HG03060 (cell line): Measurements from ENCODE around the gene ARGLU1.

Experiments
- ATAC-seq: cut with Tn5 transposase; IDR thresholded peaks from one replicate; pipeline ENCODE4 v1.9.1; 2021; ENCODE audit warnings: low read depth, moderate number of reproducible peaks; ENCODE audit not compliant: unreplicated experiment

The ARGLU1 gene

GRCh38 chr13:106527826-106528225 is 40.1 kb downstream of the ARGLU1 start:
- ATAC-seq = no peak

GRCh38 chr13:106527445-106527801 is 40.5 kb downstream of the ARGLU1 start:
- ATAC-seq = no peak

- no peak for ATAC-seq
These were observed 41.0 kb downstream of the ARGLU1 start for GRCh38 chr13:106526738-106527444.

GRCh38 chr13:106525865-106526264 is 42.1 kb downstream of the ARGLU1 start:
- ATAC-seq = no peak

GRCh38 chr13:106524108-106524507 is 43.8 kb downstream of the ARGLU1 start:
- ATAC-seq = no peak

GRCh38 chr13:106523576-106523975 is 44.4 kb downstream of the ARGLU1 start:
- no peak for ATAC-seq

GRCh38 chr13:106522898-106523525 is 44.9 kb downstream of the ARGLU1 start:
- ATAC-seq = no peak

DNA sequence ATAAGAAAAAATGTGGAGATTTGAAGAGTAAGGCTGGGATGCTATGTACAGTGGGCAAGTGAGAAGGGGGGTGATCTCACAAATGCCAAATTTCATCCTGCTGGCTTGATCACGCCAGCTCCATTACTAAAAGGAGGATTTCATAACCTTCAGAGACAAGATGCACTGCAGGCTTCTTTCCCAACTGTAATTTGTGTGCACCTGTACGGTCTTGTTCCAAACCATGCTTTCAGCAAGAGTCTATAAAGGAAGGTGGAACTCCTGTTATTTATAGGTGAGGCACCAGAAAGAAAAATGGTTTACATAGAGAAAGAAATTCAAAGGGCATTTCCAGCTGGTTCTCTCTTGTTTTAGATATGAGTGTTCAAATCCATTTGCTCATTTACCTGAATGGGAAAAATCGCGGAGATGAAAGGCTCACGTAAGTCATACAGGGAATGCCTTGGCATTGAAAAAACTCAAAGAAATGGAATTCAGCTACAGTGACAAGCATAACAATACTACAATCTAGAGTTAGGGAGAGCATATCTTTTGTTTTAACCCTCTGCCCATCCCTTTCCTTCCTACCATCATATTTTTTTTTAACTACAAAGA is 45.7 kb downstream of the ARGLU1 start:
- no peak for ATAC-seq

DNA sequence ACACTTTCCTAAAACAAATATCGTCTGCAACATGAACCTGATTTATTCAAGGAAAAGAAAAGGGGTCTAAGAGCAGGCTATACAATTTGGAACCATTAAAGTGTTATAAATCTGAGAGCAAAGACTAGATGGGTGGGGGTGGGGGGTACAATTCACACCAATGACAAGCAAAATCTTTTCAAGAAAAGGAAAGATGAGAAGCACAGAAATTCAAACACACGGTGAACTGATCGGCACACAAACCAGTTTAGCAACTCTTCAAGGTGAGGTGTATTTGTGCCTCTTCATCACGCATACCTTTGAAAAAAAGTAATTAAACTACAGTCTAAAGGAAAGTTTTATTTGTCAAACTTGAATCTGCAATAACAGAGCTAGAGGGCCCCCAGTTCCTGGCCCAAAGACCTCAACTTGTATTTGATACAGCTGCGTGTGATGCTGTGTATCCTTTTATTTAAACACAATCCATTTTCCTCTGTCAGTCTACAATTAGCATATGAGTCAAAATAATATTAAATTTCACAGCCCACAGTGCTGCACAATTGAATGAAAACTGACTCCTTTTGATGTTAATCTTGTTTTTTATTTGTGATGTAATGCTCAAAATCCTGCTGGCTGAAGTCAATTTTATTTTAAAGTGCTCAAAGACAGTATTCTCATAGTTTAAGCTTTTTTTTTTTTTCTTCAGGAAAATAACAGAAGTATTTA is 46.7 kb downstream of the ARGLU1 start:
- no peak for ATAC-seq

DNA sequence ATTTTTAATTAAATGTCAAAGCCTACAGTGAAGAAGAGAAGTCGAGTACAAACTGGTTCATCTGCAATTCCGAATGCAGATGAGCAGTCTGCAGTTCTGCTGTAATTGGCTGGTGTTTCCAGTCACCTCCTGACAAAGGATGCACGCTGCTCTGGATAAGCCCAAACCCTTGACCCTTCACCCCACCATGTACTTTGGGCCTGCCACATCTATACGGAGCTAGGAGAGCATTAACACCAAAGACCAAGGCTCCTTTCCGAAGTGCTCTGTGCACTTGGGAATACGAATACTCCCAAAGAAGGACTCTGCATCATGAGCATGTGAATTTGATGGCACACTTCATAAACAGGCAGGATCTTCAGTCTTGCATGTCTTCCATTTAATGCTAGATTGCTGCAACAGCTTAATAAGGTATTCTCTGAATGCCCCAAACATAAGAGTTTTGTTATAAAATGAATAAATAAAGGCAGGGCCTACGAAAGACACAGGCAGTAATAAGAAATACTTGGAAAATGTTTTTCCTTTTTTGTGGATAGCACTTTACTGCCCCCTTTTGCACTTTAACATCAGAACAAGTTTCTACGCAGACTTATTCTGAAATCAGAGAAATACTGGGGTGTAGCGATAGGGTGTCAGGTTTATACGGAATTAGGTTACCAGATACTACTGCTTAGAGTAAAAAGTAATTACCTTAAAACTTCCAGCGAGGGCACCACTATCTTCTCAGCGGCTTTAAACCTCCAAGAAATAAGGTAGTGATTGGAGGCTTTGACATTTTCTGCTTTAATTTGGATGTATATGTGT is 47.5 kb downstream of the ARGLU1 start:
- ATAC-seq = no peak

GRCh38 chr13:106518512-106518911 is 49.4 kb downstream of the ARGLU1 start:
- no peak for ATAC-seq

- no peak for ATAC-seq
These were observed 50.7 kb downstream of the ARGLU1 start for GRCh38 chr13:106517109-106517847.

GRCh38 chr13:106515635-106516254 is 52.2 kb downstream of the ARGLU1 start:
- ATAC-seq = no peak

DNA sequence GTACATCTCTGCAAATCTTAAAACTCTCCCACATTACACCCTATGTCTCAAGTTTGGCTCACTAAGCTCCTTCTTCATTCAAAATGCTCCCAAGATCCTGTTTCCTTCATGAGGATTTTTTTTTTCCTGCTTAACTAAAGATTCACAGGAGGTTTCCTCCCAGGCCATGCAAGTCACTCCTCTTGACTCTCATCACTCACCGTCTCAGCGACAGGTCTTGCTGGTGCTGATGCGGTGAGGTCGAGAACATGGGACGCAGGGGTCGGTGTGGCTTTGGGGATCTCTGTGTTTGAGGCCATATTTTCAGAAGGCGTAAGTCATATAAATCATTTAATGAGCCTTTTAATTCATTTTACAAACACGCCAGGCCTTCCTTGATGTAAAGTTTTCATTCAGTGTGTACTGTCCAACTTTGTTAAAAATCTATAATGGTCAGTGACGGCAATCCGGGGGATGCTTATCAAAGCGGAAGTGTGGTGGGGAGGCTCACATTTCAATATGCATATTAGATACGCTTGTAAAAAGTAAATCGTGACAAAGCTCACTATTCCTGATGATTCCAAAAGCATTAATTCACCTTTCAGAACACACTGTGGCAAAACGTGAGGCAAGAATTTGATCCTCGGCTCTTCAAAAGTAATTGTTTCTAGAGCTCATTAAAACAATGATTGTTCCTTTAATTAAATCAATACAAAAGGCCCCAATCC is 52.9 kb downstream of the ARGLU1 start:
- no peak for ATAC-seq

DNA sequence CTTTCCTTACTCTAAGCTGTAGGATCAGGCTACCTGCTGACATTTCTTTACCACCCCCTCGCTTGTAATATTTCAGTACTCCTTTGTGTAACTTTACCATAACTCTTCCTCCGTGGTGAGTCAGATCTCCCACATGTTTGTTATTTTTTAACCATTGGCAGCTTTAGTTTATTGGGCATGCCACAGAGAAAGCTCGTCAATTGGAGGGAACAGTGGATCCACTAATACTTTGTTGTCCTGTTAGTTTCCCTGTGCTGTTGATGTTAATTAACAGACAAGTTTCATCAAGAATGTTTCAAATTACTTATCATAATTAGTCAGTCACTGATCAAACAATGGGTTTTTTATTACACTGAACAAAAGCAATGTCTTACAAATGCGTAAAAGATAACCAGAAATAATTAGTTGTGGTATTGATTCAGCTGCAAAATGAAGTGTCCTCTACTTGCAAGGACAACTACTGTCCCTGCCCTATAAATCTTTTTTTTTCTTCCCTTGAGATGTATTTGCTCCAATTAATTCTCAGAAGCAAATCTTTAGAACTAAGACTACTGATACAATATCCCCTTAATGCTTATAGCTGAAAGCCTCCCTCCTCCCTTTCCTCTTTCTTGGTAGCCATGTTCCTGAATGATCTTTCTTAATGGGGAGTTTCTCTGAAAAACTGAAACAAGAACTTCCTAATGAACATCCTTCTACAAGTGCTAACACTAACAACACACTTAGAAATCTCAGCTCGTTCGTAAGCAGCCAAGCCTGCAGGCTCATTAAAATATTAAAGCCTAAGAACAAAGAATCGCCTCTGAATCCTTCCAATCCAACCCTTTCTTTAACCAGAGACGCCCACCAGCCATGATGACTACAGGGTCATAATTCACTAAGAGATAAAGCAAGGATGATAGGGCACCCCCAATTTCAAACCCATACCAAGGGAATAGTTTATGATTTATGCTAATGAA is 54.6 kb downstream of the ARGLU1 start:
- ATAC-seq = no peak

DNA sequence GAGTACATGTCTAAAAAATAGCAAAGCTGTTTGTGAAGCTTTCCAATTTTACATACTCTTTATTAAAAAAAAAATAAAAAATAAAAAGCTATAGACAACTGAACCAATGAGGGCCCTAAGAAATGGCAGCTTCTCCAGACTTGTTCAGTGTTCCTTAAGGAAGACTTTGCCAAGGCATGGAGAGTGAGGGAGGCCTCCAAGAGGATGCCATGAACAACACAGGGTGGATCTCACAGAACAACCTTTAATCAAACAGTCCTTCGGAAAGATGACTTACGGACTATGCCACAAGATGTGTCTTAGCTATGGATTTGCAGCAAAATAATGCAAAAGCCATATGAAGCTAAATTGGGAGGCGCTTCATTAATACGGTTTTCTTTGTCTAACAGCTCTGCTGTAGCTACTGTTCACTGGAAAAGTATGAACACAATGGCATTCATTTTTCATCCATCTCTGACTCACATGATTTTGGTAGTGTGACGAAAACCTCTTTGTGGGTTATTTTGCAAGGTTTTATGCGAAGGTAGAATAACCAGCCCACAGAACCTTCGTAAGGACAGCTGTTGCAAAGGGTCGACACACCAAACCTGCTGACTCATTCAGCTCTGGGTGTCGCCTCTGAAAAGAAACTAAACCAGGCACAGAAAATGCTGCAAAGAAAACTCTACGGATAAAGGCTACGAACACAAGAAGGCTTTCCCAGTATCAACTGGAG is 60.2 kb downstream of the ARGLU1 start:
- ATAC-seq = no peak

DNA sequence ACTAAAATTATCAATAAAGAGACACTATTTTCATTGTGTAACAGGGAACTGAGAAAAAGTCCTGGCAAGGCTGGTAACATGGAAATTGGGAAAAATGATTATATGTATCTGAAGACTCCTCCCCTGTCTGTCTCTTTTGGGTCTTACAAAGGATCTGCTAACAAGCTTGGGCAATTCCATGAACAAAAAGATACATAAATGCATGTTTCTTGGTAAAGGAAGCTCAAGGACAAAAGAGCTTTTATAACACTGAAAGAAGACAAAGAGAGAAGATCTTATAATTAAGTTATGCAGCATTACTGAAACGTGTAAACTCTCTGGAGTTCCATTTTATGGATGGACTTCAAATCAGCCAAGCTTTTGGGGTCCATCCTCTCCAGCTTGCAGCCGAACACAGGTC is 61.7 kb downstream of the ARGLU1 start:
- no peak for ATAC-seq
